NB4 (cell line): ENCODE results near the gene GALNT14.

ENCODE experiments used
- CTCF ChIP-seq: IDR thresholded peaks from one replicate; pipeline ENCODE4 v1.5.1; 2012; ENCODE audit warnings: low read depth, low read length
- MAX ChIP-seq: IDR thresholded peaks from 2 replicates; pipeline ENCODE4 v1.6.1; 2011; ENCODE audit warnings: low read depth, low read length
- MYC ChIP-seq: IDR thresholded peaks from 2 replicates; pipeline ENCODE4 v1.6.1; 2011; ENCODE audit warnings: low read depth, low read length
- POLR2A ChIP-seq: IDR thresholded peaks from 2 replicates; pipeline ENCODE4 v1.6.1; 2011; ENCODE audit warnings: mild to moderate bottlenecking; ENCODE audit not compliant: insufficient read length; ENCODE audit errors: extremely low read depth

DNA sequence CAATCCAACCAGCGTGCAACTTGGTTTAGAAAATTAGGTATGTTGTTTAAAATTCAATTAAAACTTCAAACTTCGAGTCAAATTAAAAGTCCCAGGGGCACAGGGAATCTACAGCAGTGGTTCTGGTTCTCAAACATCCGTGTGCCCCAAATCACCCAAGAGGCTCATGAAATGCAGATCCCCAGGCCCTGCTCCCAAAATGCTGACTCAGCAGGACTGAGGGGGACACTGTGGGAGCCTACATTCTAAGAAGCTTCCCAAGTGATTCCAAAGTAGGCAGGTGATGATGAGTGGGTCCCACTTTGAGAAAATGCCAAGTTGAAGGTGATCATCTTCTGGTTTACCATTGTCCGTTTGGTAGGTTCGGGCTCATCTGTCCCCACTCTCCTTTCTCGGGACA, 82.3 kb downstream of the GALNT14 start:
- TF ChIP-seq CTCF (no peak), MYC (no peak), MAX (no peak), POLR2A (no peak)
